Activated CD4-positive, CD25-positive, alpha-beta regulatory T cell treated with anti-CD3 and anti-CD28 coated beads, Interleukin-2, amount 50 U/mL, for 24 hours (primary cell): ENCODE results near the gene PDE4D.

Source experiments
- ATAC-seq, 2 donors: fragments of 150-1000 bp; cut with Tn5 transposase; one replicate each; pipeline ENCODE4 v1.10.0; 2021; ENCODE audit warnings: mild to moderate bottlenecking in 1 of 2, moderate library complexity in 1 of 2

PDE4D gene

GRCh38 chr5:59236986-59237385, 656.5 kb downstream of the PDE4D start:
- ATAC-seq, result no peak

GRCh38 chr5:59236448-59236847, 657.1 kb downstream of the PDE4D start:
- no peak for ATAC-seq

GRCh38 chr5:59234236-59234635, 659.3 kb downstream of the PDE4D start:
- no peak for ATAC-seq

GRCh38 chr5:59231221-59231931, 662.1 kb downstream of the PDE4D start:
- peak in 1 of 2 donors; percentile 7 for ATAC-seq

GRCh38 chr5:59222687-59223511, 670.6 kb downstream of the PDE4D start:
- no peak for ATAC-seq

- ATAC-seq, result no peak
Measured at GRCh38 chr5:59221769-59222168, 671.8 kb downstream of the PDE4D start.

- no peak for ATAC-seq
Measured at GRCh38 chr5:59218424-59219045, 675.0 kb downstream of the PDE4D start.

- ATAC-seq, result no peak
Measured at GRCh38 chr5:59216841-59217240, 676.7 kb downstream of the PDE4D start.

GRCh38 chr5:59212596-59212995, 680.9 kb downstream of the PDE4D start:
- ATAC-seq, result no peak

- no peak for ATAC-seq
Measured at GRCh38 chr5:59209758-59210359, 683.7 kb downstream of the PDE4D start.

GRCh38 chr5:59208474-59208873, 685.1 kb downstream of the PDE4D start:
- ATAC-seq, result no peak

GRCh38 chr5:59207401-59207800, 686.1 kb downstream of the PDE4D start:
- no peak for ATAC-seq

- ATAC-seq, result no peak
Measured at GRCh38 chr5:59206132-59206581, 687.4 kb downstream of the PDE4D start.

GRCh38 chr5:59204114-59204897, 689.2 kb downstream of the PDE4D start:
- no peak for ATAC-seq

GRCh38 chr5:59199868-59200267, 693.7 kb downstream of the PDE4D start:
- ATAC-seq, result no peak

- ATAC-seq, result no peak
Measured at GRCh38 chr5:59198832-59199231, 694.7 kb downstream of the PDE4D start.

GRCh38 chr5:59198365-59198764, 695.2 kb downstream of the PDE4D start:
- no peak for ATAC-seq

- no peak for ATAC-seq
Measured at GRCh38 chr5:59197911-59198310, 695.6 kb downstream of the PDE4D start.

- no peak for ATAC-seq
Measured at GRCh38 chr5:59193616-59194319, 699.8 kb downstream of the PDE4D start.

- ATAC-seq, result no peak
Measured at GRCh38 chr5:59190746-59191145, 702.8 kb downstream of the PDE4D start.

GRCh38 chr5:59189472-59190244, 703.9 kb downstream of the PDE4D start:
- ATAC-seq, result no peak
